ENCODE measurements around the gene GALNT18.

The GALNT18 gene

DNA sequence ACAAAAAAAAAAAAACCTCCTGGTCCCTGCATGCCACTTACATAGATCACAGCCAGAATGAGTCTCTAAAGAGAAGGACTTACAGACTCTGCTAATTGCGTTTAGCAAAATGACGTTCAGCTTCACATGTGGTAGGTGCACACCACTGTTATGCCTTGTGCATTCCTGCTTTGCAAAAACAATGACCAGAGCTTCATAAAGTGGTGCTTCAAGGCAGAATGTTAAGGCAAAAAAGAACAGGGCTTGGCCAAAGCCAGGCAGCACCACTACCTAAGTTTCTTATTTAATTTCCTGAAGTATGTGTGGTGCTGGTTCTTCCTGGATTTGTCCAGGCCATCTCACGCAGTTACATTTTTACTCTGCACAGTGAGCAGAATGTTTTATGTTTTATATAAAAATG, 85.2 kb downstream of the GALNT18 start:
- no peak for DNase-seq
- Histone ChIP-seq H3K9me2 (replicated peaks; ENCODE audit: insufficient read depth, low read length) (no peaks in the 10 kb centered on the region), H3F3A (ENCODE audit: insufficient read depth, low read length) (no peaks in the 10 kb centered on the region), H3K9me3 (replicated peaks; ENCODE audit: insufficient read depth, low read length) (no peaks in the 10 kb centered on the region), H3K4me3 (ENCODE audit: low read length) (no peak overlapping the region), H4K20me1 (ENCODE audit: insufficient read depth, low read length) (no peaks in the 10 kb centered on the region), H2AFZ (ENCODE audit: low read length) (no peak overlapping the region), H3K4me2 (ENCODE audit: low read depth, low read length) (no peak overlapping the region), H3K27me3 (replicated peaks; ENCODE audit: insufficient read depth, low read length) (no peaks in the 10 kb centered on the region), H3K9ac (ENCODE audit: low read length) (no peak overlapping the region), H3K4me1 (ENCODE audit: low read length) (no peaks in the 10 kb centered on the region), H3K79me2 (ENCODE audit: low read length) (no peaks in the 10 kb centered on the region), H3K27ac (ENCODE audit: low read length) (no peak overlapping the region), H3K36me3 (replicated peaks; ENCODE audit: insufficient read depth, low read length) (no peaks in the 10 kb centered on the region)
- TF ChIP-seq CTCF (IDR thresholded peaks at IDR 0.05; ENCODE audit: low read length) (no peak), EZH2 (optimal IDR thresholded peaks at IDR 0.05; ENCODE audit: low read depth, low read length) (no peak), EZH2phosphoT487 (IDR thresholded peaks at IDR 0.05; ENCODE audit: low read length) (no peak)

DNA sequence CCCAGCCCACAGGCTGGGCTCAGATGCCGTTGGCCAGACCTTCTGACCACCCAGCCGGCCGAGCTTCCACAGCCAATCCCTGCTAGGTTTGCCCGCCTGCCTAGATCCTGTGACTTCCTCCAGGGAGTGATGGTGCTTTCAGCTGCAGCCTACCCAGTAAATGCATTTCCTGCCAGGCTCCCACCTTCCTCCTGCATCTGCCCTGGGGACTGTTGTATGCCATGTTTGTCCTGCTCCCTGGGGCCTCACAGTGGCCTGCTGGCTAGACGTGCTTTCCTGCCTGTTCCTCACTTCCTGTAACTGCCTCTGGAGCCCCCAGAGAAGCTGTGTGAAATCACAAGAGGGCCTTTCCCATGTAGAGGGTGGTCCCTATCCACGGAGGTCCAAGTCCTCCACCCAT, 86.2 kb downstream of the GALNT18 start:
- Histone ChIP-seq H3K9me3 (replicated peaks; ENCODE audit: insufficient read depth, low read length) (no peaks in the 10 kb centered on the region), H3K9me2 (replicated peaks; ENCODE audit: insufficient read depth, low read length) (no peaks in the 10 kb centered on the region), H3F3A (ENCODE audit: insufficient read depth, low read length) (no peaks in the 10 kb centered on the region), H3K79me2 (ENCODE audit: low read length) (no peaks in the 10 kb centered on the region), H4K20me1 (ENCODE audit: insufficient read depth, low read length) (no peaks in the 10 kb centered on the region), H3K4me1 (ENCODE audit: low read length) (no peaks in the 10 kb centered on the region), H3K9ac (ENCODE audit: low read length) (no peak overlapping the region), H3K27me3 (replicated peaks; ENCODE audit: insufficient read depth, low read length) (no peaks in the 10 kb centered on the region), H3K4me3 (ENCODE audit: low read length) (no peak overlapping the region), H3K27ac (ENCODE audit: low read length) (no peak overlapping the region), H3K36me3 (replicated peaks; ENCODE audit: insufficient read depth, low read length) (no peaks in the 10 kb centered on the region), H2AFZ (ENCODE audit: low read length) (no peak overlapping the region), H3K4me2 (ENCODE audit: low read depth, low read length) (no peak overlapping the region)
- no peak for TF ChIP-seq EZH2 (optimal IDR thresholded peaks at IDR 0.05; ENCODE audit: low read depth, low read length)
- no peak for TF ChIP-seq EZH2phosphoT487 (IDR thresholded peaks at IDR 0.05; ENCODE audit: low read length)
- no peak for TF ChIP-seq CTCF (IDR thresholded peaks at IDR 0.05; ENCODE audit: low read length)
- DNase-seq = no peak

DNA sequence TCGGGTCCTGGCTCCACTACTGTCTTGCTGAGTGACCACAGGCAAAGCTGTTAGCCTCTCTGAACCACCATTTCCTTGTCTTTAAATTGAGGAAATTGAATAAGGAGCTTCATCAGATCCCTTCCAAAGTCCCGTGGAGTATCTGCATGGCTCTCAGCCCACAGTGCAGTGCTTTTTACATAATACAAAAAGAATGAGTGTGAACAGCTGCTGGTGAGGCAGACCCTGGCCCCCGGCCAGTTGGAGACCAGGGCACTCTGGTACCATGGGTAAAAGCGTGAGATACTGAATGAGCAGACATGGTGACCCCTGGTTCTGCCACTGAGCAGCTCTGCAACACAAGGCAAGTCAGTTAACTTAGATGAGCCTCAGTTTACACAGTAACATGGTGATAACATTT, 86.8 kb downstream of the GALNT18 start:
- no peak for DNase-seq
- Histone ChIP-seq H3K4me1 (ENCODE audit: low read length) (no peaks in the 10 kb centered on the region), H3K4me2 (ENCODE audit: low read depth, low read length) (no peak overlapping the region), H3F3A (ENCODE audit: insufficient read depth, low read length) (no peaks in the 10 kb centered on the region), H3K9me2 (replicated peaks; ENCODE audit: insufficient read depth, low read length) (no peaks in the 10 kb centered on the region), H3K79me2 (ENCODE audit: low read length) (no peaks in the 10 kb centered on the region), H3K27ac (ENCODE audit: low read length) (no peak overlapping the region), H4K20me1 (ENCODE audit: insufficient read depth, low read length) (no peaks in the 10 kb centered on the region), H3K9ac (ENCODE audit: low read length) (no peak overlapping the region), H3K27me3 (replicated peaks; ENCODE audit: insufficient read depth, low read length) (no peaks in the 10 kb centered on the region), H3K36me3 (replicated peaks; ENCODE audit: insufficient read depth, low read length) (no peaks in the 10 kb centered on the region), H2AFZ (ENCODE audit: low read length) (no peak overlapping the region), H3K9me3 (replicated peaks; ENCODE audit: insufficient read depth, low read length) (no peaks in the 10 kb centered on the region), H3K4me3 (ENCODE audit: low read length) (no peak overlapping the region)
- no peak for TF ChIP-seq EZH2phosphoT487 (IDR thresholded peaks at IDR 0.05; ENCODE audit: low read length)
- TF ChIP-seq EZH2 (optimal IDR thresholded peaks at IDR 0.05; ENCODE audit: low read depth, low read length) = no peak
- TF ChIP-seq CTCF (IDR thresholded peaks at IDR 0.05; ENCODE audit: low read length) = no peak
